ENCODE results near the gene VTI1A. TPM values are rescaled to one million over a fixed set of nuclear protein-coding genes. Genes with fewer than 3 reads are reported as not detected.

VTI1A gene
- total RNA-seq, 1 experiment from 2014 or later: 22.0 TPM

DNA sequence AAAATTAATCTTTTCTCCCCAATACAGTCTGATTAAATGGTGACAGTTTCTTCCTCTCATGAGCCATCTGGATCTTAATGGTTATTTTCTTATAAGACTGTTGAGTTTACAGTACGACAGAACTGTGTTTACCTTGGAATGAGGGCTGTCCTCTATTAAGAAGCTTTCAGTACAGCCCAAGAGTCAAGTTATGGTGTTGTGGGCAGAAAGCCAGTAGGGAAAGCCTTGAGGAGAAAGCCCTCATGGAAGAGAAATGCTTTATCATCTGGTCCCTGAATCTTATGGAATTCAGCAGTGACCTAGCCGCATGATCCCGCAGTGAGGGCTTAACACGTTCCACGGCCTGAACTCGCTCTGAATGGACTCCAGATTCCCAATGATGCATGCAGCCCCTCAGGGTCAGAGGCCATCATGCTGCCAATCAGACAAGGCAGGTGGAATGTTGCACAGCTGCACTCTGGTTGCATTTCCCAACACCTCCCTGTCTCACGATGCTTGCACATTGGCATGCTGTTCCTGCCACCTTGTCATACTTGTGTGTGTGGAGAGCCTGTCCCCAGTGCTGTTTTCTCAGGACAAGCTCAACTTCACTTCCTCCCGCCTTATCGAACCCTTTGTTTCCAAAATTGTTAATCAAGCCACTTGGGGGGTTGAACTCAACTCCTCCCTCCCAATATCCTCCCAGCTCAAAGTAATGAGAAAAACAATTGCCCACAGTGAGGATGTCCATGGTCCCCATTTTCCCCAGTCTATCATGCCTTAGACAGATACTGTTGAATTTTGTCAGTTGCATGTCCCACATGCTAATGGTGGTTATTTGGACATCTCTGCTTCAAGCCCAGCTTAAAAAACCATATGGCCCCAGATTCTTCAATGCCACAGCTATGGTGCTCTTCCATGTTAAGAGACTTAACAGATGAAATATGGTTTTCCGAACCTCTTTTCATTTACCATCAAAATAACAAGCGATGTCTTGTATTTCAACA lies 291.9 kb downstream of the VTI1A start:
- Histone ChIP-seq H2AFZ (ENCODE audit: low read length) (no peak overlapping the region), H3K14ac (ENCODE audit: insufficient read depth, low read length) (no peak overlapping the region), H3K23me2 (ENCODE audit: insufficient read length, low read depth, low read length, poor library complexity, severe bottlenecking) (no peaks in the 10 kb centered on the region), H3K18ac (ENCODE audit: insufficient read length, low read depth, low read length) (no peak overlapping the region), H2AK5ac (ENCODE audit: insufficient read length, low read length) (no peak overlapping the region), H3K56ac (ENCODE audit: insufficient read length, low read depth, low read length) (no peak overlapping the region), H3T11ph (ENCODE audit: low read length) (no peak overlapping the region), H3K4me2 (ENCODE audit: insufficient read depth, insufficient read length, low read length) (no peak overlapping the region), H2BK12ac (ENCODE audit: insufficient read length, low read depth, low read length) (no peak overlapping the region), H3K4me1 (ENCODE audit: insufficient read depth, low read length) (peaks cover 4% of the 10 kb centered on the region; the same call in 1 of the 2 replicates), H4K8ac (replicated peaks; ENCODE audit: insufficient read length, low read depth, low read length) (no peak overlapping the region), H3K79me1 (ENCODE audit: insufficient read depth, low read depth, low read length, poor library complexity, severe bottlenecking) (no peaks in the 10 kb centered on the region), H3K4ac (ENCODE audit: low read depth, low read length) (no peak overlapping the region), H2BK120ac (ENCODE audit: low read depth, low read length, poor library complexity, severe bottlenecking) (no peak overlapping the region), H4K20me1 (ENCODE audit: control insufficient read depth, insufficient read depth, insufficient read length) (no peaks in the 10 kb centered on the region), H2BK15ac (ENCODE audit: low read depth, low read length) (no peak overlapping the region), H3K9ac (ENCODE audit: extremely low read depth, insufficient read length, low read length) (no peak overlapping the region), H4K91ac (ENCODE audit: insufficient read length, low read depth, low read length) (no peak overlapping the region), H2BK20ac (ENCODE audit: low read depth, low read length, poor library complexity, severe bottlenecking) (no peak overlapping the region), H3K27me3 (ENCODE audit: insufficient read depth, low read length) (no peaks in the 10 kb centered on the region), H3K27ac (ENCODE audit: insufficient read length, low read depth, low read length) (no peak overlapping the region), H3K79me2 (ENCODE audit: insufficient read depth, low read length) (no peaks in the 10 kb centered on the region), H3K9me3 (ENCODE audit: control insufficient read depth, low read depth, low read length) (no peaks in the 10 kb centered on the region), H3K23ac (ENCODE audit: insufficient read length, low read depth, low read length) (no peak overlapping the region), H2BK5ac (ENCODE audit: insufficient read length, low read length) (no peak overlapping the region), H4K5ac (ENCODE audit: insufficient read length, low read depth, low read length) (no peak overlapping the region)
- Mint-ChIP-seq H3K27ac (no peak overlapping the region), H3K36me3 (ENCODE audit: insufficient read depth in 1 of 3, low read depth in 3 of 3) (peaks cover 0 to 2% (median 2%) of the 10 kb centered on the region in 3 experiments; a peak in 3 of 7 replicates), H3K4me3 (no peak overlapping the region; a peak in 1 of 5 replicates), H3K27me3 (ENCODE audit: low read depth) (no peaks in the 10 kb centered on the region), H3K4me1 (peaks cover 20 to 24% of the 10 kb centered on the region in 2 experiments), H3K9me3 (no peaks in the 10 kb centered on the region)
- no CpG with 5 or more reads among the region's 11 CpGs for WGBS (ENCODE audit: extremely low coverage, insufficient read length, low lambda C conversion rate)
- TF ChIP-seq, protein P1, sequence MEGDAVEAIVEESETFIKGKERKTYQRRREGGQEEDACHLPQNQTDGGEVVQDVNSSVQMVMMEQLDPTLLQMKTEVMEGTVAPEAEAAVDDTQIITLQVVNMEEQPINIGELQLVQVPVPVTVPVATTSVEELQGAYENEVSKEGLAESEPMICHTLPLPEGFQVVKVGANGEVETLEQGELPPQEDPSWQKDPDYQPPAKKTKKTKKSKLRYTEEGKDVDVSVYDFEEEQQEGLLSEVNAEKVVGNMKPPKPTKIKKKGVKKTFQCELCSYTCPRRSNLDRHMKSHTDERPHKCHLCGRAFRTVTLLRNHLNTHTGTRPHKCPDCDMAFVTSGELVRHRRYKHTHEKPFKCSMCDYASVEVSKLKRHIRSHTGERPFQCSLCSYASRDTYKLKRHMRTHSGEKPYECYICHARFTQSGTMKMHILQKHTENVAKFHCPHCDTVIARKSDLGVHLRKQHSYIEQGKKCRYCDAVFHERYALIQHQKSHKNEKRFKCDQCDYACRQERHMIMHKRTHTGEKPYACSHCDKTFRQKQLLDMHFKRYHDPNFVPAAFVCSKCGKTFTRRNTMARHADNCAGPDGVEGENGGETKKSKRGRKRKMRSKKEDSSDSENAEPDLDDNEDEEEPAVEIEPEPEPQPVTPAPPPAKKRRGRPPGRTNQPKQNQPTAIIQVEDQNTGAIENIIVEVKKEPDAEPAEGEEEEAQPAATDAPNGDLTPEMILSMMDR (conservative IDR thresholded peaks at IDR 0.05): no peak
- no peak for DNase-seq

Measured in H9 (cell line).